Measurements from ENCODE around the gene TBX15.

DNA sequence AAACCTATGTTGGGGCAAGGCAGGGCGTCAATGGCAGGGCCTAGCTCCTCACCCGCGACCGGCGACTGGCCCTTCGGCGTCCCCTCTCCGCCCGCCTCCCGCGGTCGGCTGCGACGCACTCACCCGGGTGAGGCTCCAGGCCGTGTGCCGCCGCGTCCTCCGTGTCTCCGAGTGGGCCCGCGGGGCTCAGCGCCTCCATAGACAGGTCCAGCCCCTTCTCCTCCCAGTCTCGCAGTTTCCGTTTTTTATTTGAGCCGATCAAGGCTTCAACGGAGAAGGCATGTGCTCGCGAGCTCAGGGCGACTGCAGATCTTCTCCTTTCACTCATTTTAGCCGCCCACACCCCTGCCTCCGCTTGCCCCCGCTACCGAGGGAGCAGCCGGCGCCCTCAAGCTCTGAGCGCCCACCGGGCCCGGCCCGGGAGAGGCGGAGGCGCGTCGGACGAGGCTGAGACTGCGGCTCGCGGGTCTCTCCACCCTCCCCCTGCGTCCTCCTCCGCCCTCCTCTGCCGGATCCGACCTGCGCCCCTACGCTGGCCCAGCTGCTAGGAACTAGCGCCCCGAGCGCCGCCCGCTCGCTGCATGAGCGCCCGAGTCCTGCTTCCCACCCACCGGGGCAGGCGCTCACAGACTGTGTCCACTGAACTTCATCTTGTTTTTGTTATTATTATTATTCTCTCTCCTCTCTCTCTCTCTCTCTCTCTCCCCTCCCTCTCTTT is 516 bp downstream of the TBX15 start:
- TF ChIP-seq, protein P1, sequence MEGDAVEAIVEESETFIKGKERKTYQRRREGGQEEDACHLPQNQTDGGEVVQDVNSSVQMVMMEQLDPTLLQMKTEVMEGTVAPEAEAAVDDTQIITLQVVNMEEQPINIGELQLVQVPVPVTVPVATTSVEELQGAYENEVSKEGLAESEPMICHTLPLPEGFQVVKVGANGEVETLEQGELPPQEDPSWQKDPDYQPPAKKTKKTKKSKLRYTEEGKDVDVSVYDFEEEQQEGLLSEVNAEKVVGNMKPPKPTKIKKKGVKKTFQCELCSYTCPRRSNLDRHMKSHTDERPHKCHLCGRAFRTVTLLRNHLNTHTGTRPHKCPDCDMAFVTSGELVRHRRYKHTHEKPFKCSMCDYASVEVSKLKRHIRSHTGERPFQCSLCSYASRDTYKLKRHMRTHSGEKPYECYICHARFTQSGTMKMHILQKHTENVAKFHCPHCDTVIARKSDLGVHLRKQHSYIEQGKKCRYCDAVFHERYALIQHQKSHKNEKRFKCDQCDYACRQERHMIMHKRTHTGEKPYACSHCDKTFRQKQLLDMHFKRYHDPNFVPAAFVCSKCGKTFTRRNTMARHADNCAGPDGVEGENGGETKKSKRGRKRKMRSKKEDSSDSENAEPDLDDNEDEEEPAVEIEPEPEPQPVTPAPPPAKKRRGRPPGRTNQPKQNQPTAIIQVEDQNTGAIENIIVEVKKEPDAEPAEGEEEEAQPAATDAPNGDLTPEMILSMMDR (conservative IDR thresholded peaks at IDR 0.05) = no peak
- TF ChIP-seq ZFX (IDR thresholded peaks at IDR 0.05) = no peak
